Fibroblast of lung (primary cell): Measurements from ENCODE around the gene EXOSC10. TPM values are rescaled to one million over a fixed set of nuclear protein-coding genes. Genes with fewer than 3 reads are reported as not detected.

Experiments used
- DNase-seq, 2 donors: peaks; one replicate each; pipeline versions ENCODE4 v3.0.0 to v3.0.0-alpha.2; 2010; ENCODE audit warnings: low read depth in 2 of 2
- H2AFZ ChIP-seq: 2 replicates; pipeline ENCODE4 v1.5.1; 2012; ENCODE audit warnings: low read length, control low read depth, inconsistent platforms
- H3K27ac ChIP-seq: 2 replicates; pipeline ENCODE4 v1.5.1; 2011; ENCODE audit warnings: low read length, control low read depth; ENCODE audit not compliant: insufficient read depth
- H3K27me3 ChIP-seq: 2 replicates; pipeline ENCODE4 v1.5.1; 2011; ENCODE audit warnings: mild to moderate bottlenecking, low read length; ENCODE audit not compliant: control insufficient read depth, insufficient read depth
- H3K36me3 ChIP-seq: 2 replicates; pipeline ENCODE4 v1.5.1; 2011; ENCODE audit warnings: low read length; ENCODE audit not compliant: control insufficient read depth, insufficient read depth
- H3K4me1 ChIP-seq: 2 replicates; pipeline ENCODE4 v1.5.1; 2011; ENCODE audit warnings: low read length; ENCODE audit not compliant: control insufficient read depth, insufficient read depth; ENCODE audit errors: extremely low read depth
- H3K4me2 ChIP-seq: 2 replicates; pipeline ENCODE4 v1.5.1; 2011; ENCODE audit warnings: low read length, control low read depth; ENCODE audit not compliant: insufficient read depth; ENCODE audit errors: extremely low read depth
- H3K4me3 ChIP-seq, 4 experiments: fragments of 200-600 bp in 1 of 4; sonication (generic) in 1 of 4; replicated peaks in 1 of 4; 2 replicates each; pipeline ENCODE4 v1.5.1; 2011 to 2016; ENCODE audit warnings: low read length in 4 of 4, low read depth in 3 of 4, mild to moderate bottlenecking in 3 of 4, control low read depth in 2 of 4, inconsistent platforms in 1 of 4, mixed read lengths in 1 of 4; ENCODE audit not compliant: insufficient read depth in 1 of 4; ENCODE audit errors: control extremely low read depth in 1 of 4
- H3K79me2 ChIP-seq: 2 replicates; pipeline ENCODE4 v1.5.1; 2012; ENCODE audit warnings: mild to moderate bottlenecking, low read length, inconsistent platforms; ENCODE audit not compliant: control insufficient read depth, insufficient read depth
- H3K9ac ChIP-seq: 2 replicates; pipeline ENCODE4 v1.5.1; 2011; ENCODE audit warnings: mild to moderate bottlenecking, low read length, control low read depth; ENCODE audit not compliant: insufficient read depth
- H3K9me3 ChIP-seq: 2 replicates; pipeline ENCODE4 v1.5.1; 2012; ENCODE audit warnings: low read depth, low read length; ENCODE audit not compliant: control insufficient read depth, insufficient read depth
- H4K20me1 ChIP-seq: 2 replicates; pipeline ENCODE4 v1.5.1; 2011; ENCODE audit warnings: low read length; ENCODE audit not compliant: control insufficient read depth, insufficient read depth; ENCODE audit errors: extremely low read depth
- EZH2 ChIP-seq: IDR thresholded peaks from 2 replicates; pipeline ENCODE4 v1.5.1; 2012; ENCODE audit warnings: low read length, control low read depth, mild to moderate bottlenecking; ENCODE audit errors: missing control alignments
- polyA plus RNA-seq, 2 donors: library from polyadenylated mRNA; depleted of rRNA in 1 of 2; stranded (reverse) in 1 of 2; unstranded in 1 of 2; fragments of >200 nt; gene quantifications; 2 replicates each; pipeline ENCODE4 v1.2.1, GENCODE V29; 2011 to 2012; ENCODE audit warnings: missing spikeins in 1 of 2
- total RNA-seq: library from RNA; depleted of rRNA; stranded (reverse); fragments of >200 nt; gene quantifications from 2 replicates; pipeline ENCODE4 v1.2.1, GENCODE V29; 2014
- TF ChIP-seq, protein P1 (sequence below), 2 donors: IDR thresholded peaks in 1 of 2; conservative IDR thresholded peaks in 1 of 2; 1 replicate in 1 of 2; 2 replicates in 1 of 2; pipeline ENCODE4 v1.5.1; 2011 to 2012; ENCODE audit warnings: low read length in 2 of 2, control low read depth in 1 of 2, inconsistent platforms in 1 of 2, low read depth in 1 of 2, mild to moderate bottlenecking in 1 of 2

The EXOSC10 gene
- total and polyA plus RNA-seq, 2 donors (not counting 1 experiment from before 2014, with no cell fraction given): 36.2 to 56.3 TPM

DNA sequence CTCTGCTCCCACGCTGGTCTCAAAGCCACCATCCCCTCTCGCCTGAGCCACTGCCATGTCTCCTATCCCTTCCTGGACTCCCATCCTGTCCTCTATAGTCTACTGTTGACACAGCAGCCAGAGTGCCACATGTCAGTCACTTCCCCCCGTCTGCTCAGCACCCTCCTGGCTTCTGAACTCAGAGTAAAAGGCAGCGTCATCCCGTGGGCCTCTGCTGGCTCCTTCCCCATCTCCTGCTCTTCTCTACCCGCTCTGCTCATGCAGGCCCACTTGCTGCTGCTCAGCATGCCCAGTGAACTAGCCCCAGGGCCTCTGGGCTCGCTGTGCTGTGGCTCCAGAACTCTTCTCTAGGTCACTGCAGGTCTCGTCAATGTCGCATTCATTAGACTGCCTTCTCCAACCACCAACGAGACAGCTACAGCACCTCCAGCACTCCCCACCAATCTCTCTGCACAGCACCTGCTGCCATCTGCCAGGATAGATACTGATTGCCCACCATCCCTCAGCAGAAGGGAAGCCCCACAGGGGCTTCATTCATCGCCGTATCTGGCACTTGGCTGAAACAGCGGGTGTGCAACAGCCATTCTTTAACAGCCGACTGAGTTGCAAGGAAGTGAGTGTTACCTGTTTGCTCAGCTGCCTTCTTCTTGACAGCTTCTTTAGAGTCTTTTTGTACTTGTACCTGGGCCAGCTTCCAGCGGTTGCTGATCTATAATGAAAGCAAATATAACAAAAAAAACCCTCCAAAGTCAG, 28.0 kb downstream of the EXOSC10 start:
- Histone ChIP-seq H3K36me3 (peaks cover 34% of the 10 kb centered on the region), H3K9me3 (no peaks in the 10 kb centered on the region), H3K27me3 (no peaks in the 10 kb centered on the region), H3K4me2 (no peak overlapping the region), H2AFZ (no peak overlapping the region), H3K4me1 (no peaks in the 10 kb centered on the region), H3K9ac (no peak overlapping the region), H4K20me1 (no peaks in the 10 kb centered on the region), H3K79me2 (no peaks in the 10 kb centered on the region), H3K27ac (no peak overlapping the region), H3K4me3 (no peak overlapping the region)
- DNase-seq: no peak
- TF ChIP-seq EZH2: no peak
- TF ChIP-seq, protein P1, sequence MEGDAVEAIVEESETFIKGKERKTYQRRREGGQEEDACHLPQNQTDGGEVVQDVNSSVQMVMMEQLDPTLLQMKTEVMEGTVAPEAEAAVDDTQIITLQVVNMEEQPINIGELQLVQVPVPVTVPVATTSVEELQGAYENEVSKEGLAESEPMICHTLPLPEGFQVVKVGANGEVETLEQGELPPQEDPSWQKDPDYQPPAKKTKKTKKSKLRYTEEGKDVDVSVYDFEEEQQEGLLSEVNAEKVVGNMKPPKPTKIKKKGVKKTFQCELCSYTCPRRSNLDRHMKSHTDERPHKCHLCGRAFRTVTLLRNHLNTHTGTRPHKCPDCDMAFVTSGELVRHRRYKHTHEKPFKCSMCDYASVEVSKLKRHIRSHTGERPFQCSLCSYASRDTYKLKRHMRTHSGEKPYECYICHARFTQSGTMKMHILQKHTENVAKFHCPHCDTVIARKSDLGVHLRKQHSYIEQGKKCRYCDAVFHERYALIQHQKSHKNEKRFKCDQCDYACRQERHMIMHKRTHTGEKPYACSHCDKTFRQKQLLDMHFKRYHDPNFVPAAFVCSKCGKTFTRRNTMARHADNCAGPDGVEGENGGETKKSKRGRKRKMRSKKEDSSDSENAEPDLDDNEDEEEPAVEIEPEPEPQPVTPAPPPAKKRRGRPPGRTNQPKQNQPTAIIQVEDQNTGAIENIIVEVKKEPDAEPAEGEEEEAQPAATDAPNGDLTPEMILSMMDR (conservative IDR thresholded peaks at IDR 0.05 in 1 of 2, IDR thresholded peaks at IDR 0.05 in 1 of 2; ENCODE audit: low read depth in 1 of 2, low read length in 2 of 2): no peak

DNA sequence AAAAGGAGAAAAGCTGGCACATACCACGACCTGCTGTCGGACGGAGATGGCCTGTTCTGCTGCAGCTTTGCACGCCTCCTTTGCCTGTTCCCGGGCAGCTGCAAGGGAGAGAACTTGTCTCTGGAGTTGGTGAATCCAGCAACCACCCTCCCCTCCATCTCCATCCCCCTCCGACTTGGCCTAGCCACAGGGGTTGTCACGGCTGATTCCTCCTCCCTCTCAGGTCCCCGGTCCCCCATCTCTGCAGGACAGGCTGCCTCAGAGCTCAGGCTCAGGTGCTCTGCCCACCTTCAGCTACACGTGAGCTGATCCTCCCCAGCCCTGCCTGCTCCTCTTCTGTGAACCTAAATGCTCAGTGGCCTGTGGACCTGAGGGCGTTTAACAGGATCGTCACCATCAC, 28.8 kb downstream of the EXOSC10 start:
- no peaks in the 10 kb centered on the region for H3K4me1 ChIP-seq

DNA sequence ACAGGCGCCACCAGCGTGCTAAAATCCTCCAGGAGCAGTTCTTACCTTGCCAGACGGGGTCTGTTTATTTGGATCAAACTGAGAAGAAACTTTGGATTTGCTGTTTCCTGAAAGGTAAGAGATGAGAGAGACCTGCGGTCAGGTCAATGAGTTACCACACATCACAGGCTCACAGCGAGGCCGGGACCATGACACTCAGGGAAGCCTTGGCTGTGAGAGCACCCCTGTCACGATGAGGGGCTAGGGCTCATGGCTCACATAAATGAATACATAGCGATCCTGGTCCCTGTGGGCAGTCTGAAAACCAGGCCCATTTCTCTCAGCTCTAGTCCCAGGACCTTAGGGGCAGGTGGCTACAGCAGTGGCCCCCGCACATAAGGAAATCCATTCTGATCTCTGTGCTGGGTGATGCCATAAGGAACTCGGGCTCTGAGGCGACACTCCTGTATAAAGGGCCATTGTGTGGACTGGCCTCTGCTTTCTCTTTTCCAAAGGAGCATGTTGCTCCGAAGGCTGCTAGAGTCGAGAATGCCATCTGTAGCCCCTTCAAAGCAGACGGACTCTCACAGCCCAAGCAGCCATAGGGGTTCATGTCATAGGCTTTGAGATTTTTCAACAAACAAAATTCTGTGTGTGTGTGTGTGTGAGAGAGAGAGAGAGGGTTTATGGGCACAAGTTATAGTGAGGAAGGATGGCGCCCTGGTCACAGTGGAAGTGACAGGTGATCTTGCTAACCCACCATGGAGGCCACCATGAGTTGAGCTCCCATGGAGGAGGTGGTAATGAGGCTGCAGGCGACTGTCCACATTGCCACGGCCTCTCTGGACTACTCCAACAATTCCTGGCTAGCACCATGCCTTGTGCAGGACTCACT, 30.8 kb downstream of the EXOSC10 start:
- no peak for TF ChIP-seq EZH2
- TF ChIP-seq, protein P1 (conservative IDR thresholded peaks at IDR 0.05 in 1 of 2, IDR thresholded peaks at IDR 0.05 in 1 of 2; ENCODE audit: low read depth in 1 of 2, low read length in 2 of 2): no peak
- Histone ChIP-seq H3K27me3 (no peaks in the 10 kb centered on the region), H3K79me2 (no peaks in the 10 kb centered on the region), H3K27ac (no peak overlapping the region), H3K36me3 (peaks cover 33% of the 10 kb centered on the region), H3K4me1 (no peaks in the 10 kb centered on the region), H2AFZ (no peak overlapping the region), H4K20me1 (no peaks in the 10 kb centered on the region), H3K4me2 (no peak overlapping the region), H3K9me3 (no peaks in the 10 kb centered on the region), H3K4me3 (no peak overlapping the region), H3K9ac (no peak overlapping the region)
- no peak for DNase-seq

More for the DNA sequence above, 28.8 kb downstream of the EXOSC10 start:
- Histone ChIP-seq H3K27me3 (no peaks in the 10 kb centered on the region), H3K4me3 (no peak overlapping the region), H3K9ac (no peak overlapping the region), H2AFZ (no peak overlapping the region), H3K79me2 (no peaks in the 10 kb centered on the region), H3K27ac (no peak overlapping the region), H3K36me3 (peaks cover 30% of the 10 kb centered on the region), H3K4me2 (no peak overlapping the region), H3K9me3 (no peaks in the 10 kb centered on the region), H4K20me1 (no peaks in the 10 kb centered on the region)
- TF ChIP-seq, protein P1 (conservative IDR thresholded peaks at IDR 0.05 in 1 of 2, IDR thresholded peaks at IDR 0.05 in 1 of 2; ENCODE audit: low read depth in 1 of 2, low read length in 2 of 2): no peak
- no peak for TF ChIP-seq EZH2
- DNase-seq: no peak
